Neutrophil (primary cell): Measurements from ENCODE around the gene MSI2.

ENCODE experiments used
- H3K27ac ChIP-seq: fragments of 200-600 bp; sonication (generic); 2 replicates; pipeline ENCODE4 v1.5.1; 2016; ENCODE audit warnings: mild to moderate bottlenecking, moderate library complexity
- H3K27me3 ChIP-seq: fragments of 200-600 bp; sonication (generic); 2 replicates; pipeline ENCODE4 v1.6.0; 2016; ENCODE audit warnings: mild to moderate bottlenecking
- H3K36me3 ChIP-seq: fragments of 200-600 bp; sonication (generic); 2 replicates; pipeline ENCODE4 v1.5.1; 2017
- H3K4me1 ChIP-seq, 2 experiments: fragments of 200-600 bp in 1 of 2; sonication (generic) in 1 of 2; 1 replicate in 1 of 2; 2 replicates in 1 of 2; pipeline versions ENCODE4 v1.5.1 to v1.6.1; 2013 to 2016; ENCODE audit warnings: low read depth in 1 of 2, low read length in 1 of 2, mild to moderate bottlenecking in 1 of 2, moderate library complexity in 1 of 2; ENCODE audit not compliant: control insufficient read depth in 1 of 2, insufficient read depth in 1 of 2
- H3K4me3 ChIP-seq, 2 experiments: fragments of 200-600 bp in 1 of 2; sonication (generic) in 1 of 2; 1 replicate in 1 of 2; 2 replicates in 1 of 2; pipeline ENCODE4 v1.5.1; 2013 to 2016; ENCODE audit warnings: low read depth in 1 of 2, low read length in 1 of 2, mild to moderate bottlenecking in 1 of 2, moderate library complexity in 1 of 2
- H3K9me3 ChIP-seq: fragments of 200-600 bp; sonication (generic); 2 replicates; pipeline ENCODE4 v1.5.1; 2016
- TF ChIP-seq, protein P1 (sequence below): fragments of 200-600 bp; sonication (generic); IDR thresholded peaks from 2 replicates; pipeline ENCODE4 v1.5.1; 2016; ENCODE audit warnings: antibody characterized with exemption

The MSI2 gene

DNA sequence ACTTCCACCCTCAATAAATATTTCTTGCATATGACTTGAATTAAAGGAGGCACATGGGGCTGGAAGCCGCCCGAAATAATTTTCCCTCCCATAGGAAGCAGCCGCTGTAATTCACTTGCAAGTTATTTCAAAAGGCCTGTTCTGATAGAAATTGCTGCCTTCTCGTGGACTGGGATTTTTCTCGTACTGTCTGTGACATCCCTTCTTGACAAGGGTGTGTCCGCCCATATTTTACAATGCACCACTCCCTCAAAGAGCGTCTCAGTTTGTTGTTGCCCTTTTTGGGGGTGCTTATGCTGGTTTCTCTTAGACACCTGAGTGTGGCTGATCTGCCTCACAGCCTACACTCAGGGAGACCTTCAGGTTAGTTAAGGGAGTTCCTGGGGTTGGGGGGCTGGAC lies 160.0 kb downstream of the MSI2 start:
- Histone ChIP-seq H3K36me3 (no peaks in the 10 kb centered on the region), H3K4me3 (no peak overlapping the region), H3K27me3 (no peaks in the 10 kb centered on the region)

DNA sequence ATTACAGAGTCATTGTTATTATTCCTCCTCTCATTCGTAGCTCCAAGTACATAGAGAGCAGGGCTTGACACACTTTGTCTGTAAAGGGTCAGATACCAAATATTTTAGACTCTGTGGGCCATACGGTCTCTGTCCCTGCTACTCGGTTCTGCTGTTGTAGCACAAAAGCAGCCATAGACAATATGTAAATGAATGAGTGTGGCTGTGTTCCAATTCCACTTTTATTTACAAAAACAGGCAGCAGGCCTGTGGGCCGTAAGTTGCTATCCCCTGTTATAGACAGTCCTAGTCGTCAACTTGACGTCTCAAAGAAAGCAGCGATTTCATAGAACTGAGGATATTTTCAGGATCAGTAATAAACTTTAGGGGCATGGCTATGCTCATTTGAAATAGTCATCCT lies 161.6 kb downstream of the MSI2 start:
- no peak overlapping the region for H3K4me3 ChIP-seq
- TF ChIP-seq, protein P1, sequence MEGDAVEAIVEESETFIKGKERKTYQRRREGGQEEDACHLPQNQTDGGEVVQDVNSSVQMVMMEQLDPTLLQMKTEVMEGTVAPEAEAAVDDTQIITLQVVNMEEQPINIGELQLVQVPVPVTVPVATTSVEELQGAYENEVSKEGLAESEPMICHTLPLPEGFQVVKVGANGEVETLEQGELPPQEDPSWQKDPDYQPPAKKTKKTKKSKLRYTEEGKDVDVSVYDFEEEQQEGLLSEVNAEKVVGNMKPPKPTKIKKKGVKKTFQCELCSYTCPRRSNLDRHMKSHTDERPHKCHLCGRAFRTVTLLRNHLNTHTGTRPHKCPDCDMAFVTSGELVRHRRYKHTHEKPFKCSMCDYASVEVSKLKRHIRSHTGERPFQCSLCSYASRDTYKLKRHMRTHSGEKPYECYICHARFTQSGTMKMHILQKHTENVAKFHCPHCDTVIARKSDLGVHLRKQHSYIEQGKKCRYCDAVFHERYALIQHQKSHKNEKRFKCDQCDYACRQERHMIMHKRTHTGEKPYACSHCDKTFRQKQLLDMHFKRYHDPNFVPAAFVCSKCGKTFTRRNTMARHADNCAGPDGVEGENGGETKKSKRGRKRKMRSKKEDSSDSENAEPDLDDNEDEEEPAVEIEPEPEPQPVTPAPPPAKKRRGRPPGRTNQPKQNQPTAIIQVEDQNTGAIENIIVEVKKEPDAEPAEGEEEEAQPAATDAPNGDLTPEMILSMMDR = no peak
- H3K27ac ChIP-seq = no peak overlapping the region

More for the DNA sequence above, 160.0 kb downstream of the MSI2 start:
- H3K9me3 ChIP-seq = no peaks in the 10 kb centered on the region
- TF ChIP-seq, protein P1 = no peak
- no peak overlapping the region for H3K27ac ChIP-seq
- no peaks in the 10 kb centered on the region for H3K4me1 ChIP-seq

DNA sequence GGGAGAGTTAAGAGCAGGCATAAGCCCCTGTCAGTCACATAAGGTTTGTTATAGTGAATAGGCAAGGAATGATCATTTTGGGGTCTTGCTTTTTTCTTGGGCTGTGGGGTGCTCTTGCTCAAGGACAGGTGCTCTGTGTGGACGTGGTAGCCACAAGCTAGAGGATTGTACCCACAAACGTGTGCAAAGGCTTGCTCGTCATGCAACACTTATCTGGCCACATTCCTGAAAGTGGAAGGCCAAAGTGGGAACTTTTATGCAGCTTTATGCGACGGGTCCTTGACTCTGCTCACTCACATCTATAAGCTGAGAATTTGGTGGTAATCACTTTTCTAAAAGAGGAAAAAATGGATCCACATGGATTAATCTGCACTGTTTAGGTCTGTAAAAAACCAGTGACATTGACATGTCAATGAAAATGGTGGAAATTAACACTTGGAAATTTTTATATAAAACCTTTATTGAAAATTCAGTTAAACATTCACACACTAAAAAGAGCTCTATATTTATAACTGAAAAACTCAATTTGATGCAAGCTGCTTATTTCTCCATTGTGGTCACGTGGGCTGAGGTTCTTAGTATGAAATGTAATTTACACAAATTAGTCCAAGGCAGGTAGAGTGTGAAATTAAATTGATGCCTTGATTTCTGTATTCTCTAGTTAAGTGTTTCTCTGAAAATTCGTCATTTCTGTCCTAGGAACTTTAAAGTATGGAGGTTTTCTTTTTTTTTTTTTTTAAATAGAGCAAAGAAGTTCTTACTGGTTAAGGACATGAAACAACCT lies 162.3 kb downstream of the MSI2 start:
- no peaks in the 10 kb centered on the region for H3K36me3 ChIP-seq
- TF ChIP-seq, protein P1 = no peak
- H3K9me3 ChIP-seq = no peaks in the 10 kb centered on the region
- no peaks in the 10 kb centered on the region for H3K4me1 ChIP-seq
- H3K27me3 ChIP-seq = no peaks in the 10 kb centered on the region
- no peak overlapping the region for H3K4me3 ChIP-seq
- H3K27ac ChIP-seq = no peak overlapping the region

More for the DNA sequence above, 161.6 kb downstream of the MSI2 start:
- Histone ChIP-seq H3K27me3 (no peaks in the 10 kb centered on the region), H3K4me1 (no peaks in the 10 kb centered on the region), H3K9me3 (no peaks in the 10 kb centered on the region), H3K36me3 (no peaks in the 10 kb centered on the region)

DNA sequence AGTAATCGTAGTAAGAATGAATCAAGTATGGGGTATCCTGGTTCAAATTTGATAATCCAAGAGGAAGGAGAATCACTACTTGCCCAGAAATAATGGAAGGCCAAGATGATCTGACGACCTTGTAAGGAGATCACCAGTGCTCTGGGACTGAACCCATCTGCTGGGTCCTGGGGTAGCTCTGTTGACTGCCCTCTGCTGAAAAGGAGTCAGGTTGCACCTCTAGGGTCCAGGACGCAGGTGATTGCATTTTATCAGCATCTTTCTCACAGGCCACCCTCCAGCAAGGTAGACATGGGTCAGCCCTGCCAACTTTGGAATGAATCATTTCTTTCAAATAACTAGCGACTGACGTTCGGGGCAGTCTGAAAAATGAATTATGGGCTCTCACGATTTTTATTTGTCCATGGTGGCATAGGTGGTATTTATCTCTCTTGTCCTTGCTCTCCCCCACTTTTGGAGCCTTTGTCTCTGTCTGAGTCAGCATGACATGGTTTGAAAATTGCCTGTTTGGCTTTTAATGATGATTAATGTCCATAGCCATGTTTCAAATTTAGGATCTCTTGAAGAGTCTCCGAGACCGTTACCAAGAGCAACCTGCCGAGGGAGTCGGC lies 163.7 kb downstream of the MSI2 start:
- H3K27ac ChIP-seq = no peak overlapping the region
- no peak overlapping the region for H3K4me3 ChIP-seq
- H3K4me1 ChIP-seq = peaks cover 7% of the 10 kb centered on the region in 2 experiments
- no peaks in the 10 kb centered on the region for H3K9me3 ChIP-seq
- TF ChIP-seq, protein P1 = no peak
- H3K36me3 ChIP-seq = no peaks in the 10 kb centered on the region
- no peaks in the 10 kb centered on the region for H3K27me3 ChIP-seq

DNA sequence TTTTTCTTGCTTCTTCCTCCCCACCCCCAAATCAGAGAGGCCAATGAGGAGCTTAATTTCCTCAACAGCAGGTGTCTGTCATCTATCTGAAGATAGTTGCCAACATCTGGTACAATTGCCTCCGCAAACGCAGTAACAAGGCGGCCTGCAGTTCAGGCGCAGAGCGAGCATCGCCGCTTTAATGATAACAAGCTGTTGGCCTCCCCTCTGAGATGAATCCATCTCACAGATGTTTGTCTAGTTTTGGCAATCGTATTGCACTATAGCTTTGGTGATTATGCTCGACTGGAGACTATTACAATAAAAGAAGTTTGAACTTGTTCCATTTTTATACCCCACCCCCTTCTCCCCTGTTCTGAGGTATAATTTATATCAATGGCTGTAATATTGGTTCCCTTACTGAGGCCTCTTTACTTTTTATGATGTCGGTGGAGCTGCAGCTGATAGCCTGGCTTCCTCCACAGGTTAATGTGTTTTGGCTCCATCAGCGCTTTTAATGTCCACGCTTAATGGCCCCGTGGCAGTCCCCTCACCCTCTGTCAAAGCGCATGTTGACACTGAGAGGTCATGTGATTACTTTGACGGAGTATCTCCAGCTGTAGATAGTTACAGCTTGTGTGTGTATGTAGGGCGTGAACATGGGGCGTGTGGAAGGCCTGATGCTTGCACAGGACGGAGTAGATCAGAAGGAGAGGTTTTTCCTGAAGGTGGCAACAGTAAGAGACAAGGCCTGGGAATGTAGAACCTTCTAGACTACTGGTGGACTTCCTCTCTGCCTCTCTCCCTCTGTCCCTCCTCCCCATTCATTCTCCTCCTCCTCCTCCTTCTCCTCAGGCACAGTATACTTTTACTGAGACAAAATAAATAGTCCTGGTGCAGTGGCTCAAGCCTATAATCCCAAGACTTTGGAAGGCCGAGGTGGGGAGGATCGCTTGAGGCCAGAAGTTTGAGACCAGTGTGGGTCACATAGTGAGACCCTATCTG lies 164.7 kb downstream of the MSI2 start:
- Histone ChIP-seq H3K4me1 (peaks cover 9% of the 10 kb centered on the region in 2 experiments), H3K27ac (no peak overlapping the region), H3K36me3 (no peaks in the 10 kb centered on the region), H3K27me3 (no peaks in the 10 kb centered on the region), H3K9me3 (no peaks in the 10 kb centered on the region), H3K4me3 (no peak overlapping the region)
- TF ChIP-seq, protein P1 = no peak
